DOHH2 (cell line): ENCODE measurements around the gene C4orf36.

Source experiments
- H3F3A ChIP-seq: fragments of 200-600 bp; sonication (generic), shearing (Covaris generic); 2 replicates; pipeline ENCODE4 v1.6.0; 2016; ENCODE audit warnings: antibody characterized with exemption, mild to moderate bottlenecking; ENCODE audit not compliant: control insufficient read depth, insufficient read depth
- H3K27ac ChIP-seq: fragments of 200-600 bp; sonication (generic); 2 replicates; pipeline ENCODE4 v1.5.1; 2014; ENCODE audit warnings: low read depth, mild to moderate bottlenecking, low read length, moderate library complexity
- H3K27me3 ChIP-seq: fragments of 200-600 bp; sonication (generic); 2 replicates; pipeline ENCODE4 v1.6.1; 2014; ENCODE audit warnings: mild to moderate bottlenecking, low read length, mixed read lengths; ENCODE audit not compliant: control insufficient read depth
- H3K36me3 ChIP-seq: fragments of 200-600 bp; sonication (generic); 2 replicates; pipeline ENCODE4 v1.6.1; 2014; ENCODE audit warnings: mild to moderate bottlenecking, low read length, moderate library complexity, mixed read lengths; ENCODE audit not compliant: control insufficient read depth
- H3K4me1 ChIP-seq: fragments of 200-600 bp; sonication (generic); 2 replicates; pipeline ENCODE4 v1.6.1; 2014; ENCODE audit warnings: mild to moderate bottlenecking, low read length, mixed read lengths; ENCODE audit not compliant: control insufficient read depth
- H3K4me2 ChIP-seq: fragments of 200-600 bp; sonication (generic); 2 replicates; pipeline ENCODE4 v1.6.0; 2014; ENCODE audit warnings: mild to moderate bottlenecking, low read length, moderate library complexity
- H3K4me3 ChIP-seq: fragments of 200-600 bp; sonication (generic); 2 replicates; pipeline ENCODE4 v1.5.1; 2014; ENCODE audit warnings: mild to moderate bottlenecking, low read length, mixed read lengths
- H3K79me2 ChIP-seq: fragments of 200-600 bp; sonication (generic); 2 replicates; pipeline ENCODE4 v1.6.1; 2014; ENCODE audit warnings: mild to moderate bottlenecking, low read length, mixed read lengths; ENCODE audit not compliant: control insufficient read depth
- H3K9me2 ChIP-seq: fragments of 200-600 bp; sonication (generic); replicated peaks from 2 replicates; pipeline ENCODE4 v1.6.1; 2014; ENCODE audit warnings: mild to moderate bottlenecking, low read length, mixed read lengths; ENCODE audit not compliant: control insufficient read depth
- H3K9me3 ChIP-seq: fragments of 200-600 bp; sonication (generic); 2 replicates; pipeline ENCODE4 v1.6.1; 2014; ENCODE audit warnings: antibody characterized with exemption, low read length, mixed read lengths; ENCODE audit not compliant: control insufficient read depth, insufficient read depth
- H4K20me1 ChIP-seq: fragments of 200-600 bp; sonication (generic); 2 replicates; pipeline ENCODE4 v1.6.0; 2014; ENCODE audit warnings: low read depth, mild to moderate bottlenecking, antibody characterized with exemption, low read length, moderate library complexity; ENCODE audit not compliant: control insufficient read depth, insufficient read depth
- EZH2phosphoT487 ChIP-seq: fragments of 200-600 bp; sonication (generic); IDR thresholded peaks from 2 replicates; pipeline ENCODE4 v1.6.1; 2017; ENCODE audit warnings: borderline replicate concordance, mild to moderate bottlenecking, antibody characterized with exemption, low read length, moderate library complexity, mixed read lengths
- TF ChIP-seq, protein P1 (sequence below): fragments of 200-600 bp; sonication (generic); IDR thresholded peaks from one replicate; pipeline ENCODE4 v1.5.1; 2014; ENCODE audit warnings: antibody characterized with exemption, mild to moderate bottlenecking, low read depth, low read length; ENCODE audit not compliant: poor library complexity, severe bottlenecking

Gene C4orf36

DNA sequence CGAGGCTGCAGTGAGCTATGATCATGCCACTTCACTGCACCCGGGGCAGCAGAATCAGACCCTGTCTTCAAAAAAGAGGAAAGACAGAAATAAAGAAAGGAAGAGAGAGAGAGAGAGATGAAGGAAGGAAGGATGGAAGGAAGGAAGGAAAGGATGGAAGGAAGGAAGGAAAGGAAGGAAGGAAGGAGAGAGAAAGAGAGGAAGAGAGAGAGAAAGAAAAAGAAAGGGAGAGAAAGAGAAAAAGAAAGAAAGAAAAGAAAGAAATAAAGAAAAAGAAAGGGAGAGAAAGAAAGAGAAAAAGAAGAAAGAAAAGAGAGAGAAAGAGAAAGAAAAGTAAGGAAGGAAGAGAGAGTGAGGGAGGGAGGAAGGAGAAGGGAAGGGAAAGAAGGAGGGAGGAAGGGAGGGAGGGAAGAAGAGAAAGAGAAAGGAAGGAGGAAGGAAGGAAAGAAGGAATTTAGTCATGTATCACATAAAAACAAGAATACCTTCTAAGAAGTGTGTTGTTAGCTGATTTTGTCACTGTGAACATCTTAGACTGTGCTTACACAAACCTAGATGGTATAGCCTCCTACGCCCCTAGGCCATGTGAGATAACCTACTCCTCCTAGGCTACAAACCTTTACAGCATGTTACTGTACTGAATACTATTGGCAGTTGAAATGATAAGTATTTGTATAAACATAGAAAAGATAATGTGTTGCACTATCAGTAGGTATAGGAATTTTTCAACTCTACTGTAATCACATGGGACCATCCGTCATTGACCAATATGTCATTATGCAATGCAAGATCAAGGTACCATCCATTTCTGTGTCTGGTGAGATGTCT lies 25.2 kb upstream of the C4orf36 start:
- TF ChIP-seq, protein P1, sequence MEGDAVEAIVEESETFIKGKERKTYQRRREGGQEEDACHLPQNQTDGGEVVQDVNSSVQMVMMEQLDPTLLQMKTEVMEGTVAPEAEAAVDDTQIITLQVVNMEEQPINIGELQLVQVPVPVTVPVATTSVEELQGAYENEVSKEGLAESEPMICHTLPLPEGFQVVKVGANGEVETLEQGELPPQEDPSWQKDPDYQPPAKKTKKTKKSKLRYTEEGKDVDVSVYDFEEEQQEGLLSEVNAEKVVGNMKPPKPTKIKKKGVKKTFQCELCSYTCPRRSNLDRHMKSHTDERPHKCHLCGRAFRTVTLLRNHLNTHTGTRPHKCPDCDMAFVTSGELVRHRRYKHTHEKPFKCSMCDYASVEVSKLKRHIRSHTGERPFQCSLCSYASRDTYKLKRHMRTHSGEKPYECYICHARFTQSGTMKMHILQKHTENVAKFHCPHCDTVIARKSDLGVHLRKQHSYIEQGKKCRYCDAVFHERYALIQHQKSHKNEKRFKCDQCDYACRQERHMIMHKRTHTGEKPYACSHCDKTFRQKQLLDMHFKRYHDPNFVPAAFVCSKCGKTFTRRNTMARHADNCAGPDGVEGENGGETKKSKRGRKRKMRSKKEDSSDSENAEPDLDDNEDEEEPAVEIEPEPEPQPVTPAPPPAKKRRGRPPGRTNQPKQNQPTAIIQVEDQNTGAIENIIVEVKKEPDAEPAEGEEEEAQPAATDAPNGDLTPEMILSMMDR: no peak
- TF ChIP-seq EZH2phosphoT487: no peak
- H3K4me2 ChIP-seq: no peak overlapping the region
- H3K4me1 ChIP-seq: peaks cover under 1% of the 10 kb centered on the region
- no peak overlapping the region for H3K4me3 ChIP-seq
- H3K27me3 ChIP-seq: no peaks in the 10 kb centered on the region
- no peaks in the 10 kb centered on the region for H3K9me3 ChIP-seq
- H3F3A ChIP-seq: peaks cover 3% of the 10 kb centered on the region; the same call in 1 of the 2 replicates
- no peaks in the 10 kb centered on the region for H4K20me1 ChIP-seq
- H3K9me2 ChIP-seq: no peaks in the 10 kb centered on the region
- H3K36me3 ChIP-seq: no peaks in the 10 kb centered on the region
- H3K27ac ChIP-seq: no peak overlapping the region
- H3K79me2 ChIP-seq: no peaks in the 10 kb centered on the region

DNA sequence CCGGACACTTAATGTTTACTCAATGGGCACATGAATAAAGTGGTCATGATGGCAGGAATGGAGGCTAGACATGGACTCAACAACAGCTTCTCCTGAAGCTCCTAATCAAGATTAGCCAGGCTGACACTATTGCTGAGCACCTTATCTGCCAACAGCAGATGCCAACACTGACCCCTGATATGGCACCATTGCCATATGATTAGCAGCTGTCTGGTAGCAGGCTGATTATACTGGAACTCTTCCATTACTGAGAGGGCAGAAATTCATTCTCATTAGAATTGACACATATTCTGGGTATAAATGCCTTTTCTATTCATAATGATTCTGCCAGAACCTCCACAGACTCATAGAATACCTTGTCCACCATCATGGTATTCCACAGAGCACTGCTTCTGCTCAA lies 24.2 kb upstream of the C4orf36 start:
- no peak overlapping the region for H3K4me3 ChIP-seq
- H3F3A ChIP-seq: 0 out of 2 replicates have a peak, but pooled peaks cover 3% of the 10 kb centered on the region
- no peak overlapping the region for H3K27ac ChIP-seq
- no peaks in the 10 kb centered on the region for H3K9me3 ChIP-seq
- H3K4me2 ChIP-seq: no peak overlapping the region
- H3K36me3 ChIP-seq: no peaks in the 10 kb centered on the region
- H3K9me2 ChIP-seq: no peaks in the 10 kb centered on the region
- H3K4me1 ChIP-seq: no peaks in the 10 kb centered on the region
- H4K20me1 ChIP-seq: no peaks in the 10 kb centered on the region
- no peaks in the 10 kb centered on the region for H3K27me3 ChIP-seq
- no peaks in the 10 kb centered on the region for H3K79me2 ChIP-seq
- TF ChIP-seq EZH2phosphoT487: no peak
- TF ChIP-seq, protein P1: no peak

DNA sequence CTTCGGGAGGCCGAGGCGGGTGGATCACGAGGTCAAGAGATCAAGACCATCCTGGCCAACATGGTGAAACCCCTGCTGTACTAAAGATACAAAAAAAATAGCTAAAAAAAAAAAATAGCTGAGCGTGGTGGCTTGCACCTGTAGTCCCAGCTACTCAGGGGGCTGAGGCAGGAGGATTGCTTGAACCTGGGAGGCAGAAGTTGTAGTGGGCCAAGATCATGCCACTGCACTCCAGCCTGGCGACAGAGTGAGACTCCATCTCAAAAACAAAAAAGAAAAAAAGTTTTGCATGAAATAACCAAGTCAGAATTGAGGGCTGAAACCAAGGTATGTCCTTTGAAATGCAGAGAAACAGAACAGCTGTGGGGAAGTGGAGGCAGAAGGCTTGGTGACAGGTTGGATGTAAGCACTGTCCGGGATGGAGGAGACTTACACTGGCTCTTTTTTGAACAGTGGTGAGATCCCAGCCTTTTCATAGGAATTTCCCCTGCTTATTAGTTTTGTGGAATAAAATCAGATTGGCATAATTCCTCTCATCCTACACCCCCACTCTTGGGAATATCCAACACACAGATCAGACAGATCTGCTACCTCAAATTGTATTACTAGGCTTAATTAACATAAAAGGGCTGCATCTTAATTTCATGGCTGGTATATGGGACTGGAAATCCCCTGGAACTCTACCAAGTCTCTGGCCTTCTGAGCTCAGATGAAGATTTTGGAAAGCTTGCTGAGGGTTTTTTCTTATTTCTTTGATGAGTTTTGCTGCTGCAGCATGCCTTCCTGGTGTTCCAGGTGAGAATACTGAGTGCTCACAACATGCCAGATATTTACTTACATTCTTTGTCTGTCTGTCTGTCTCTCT lies 18.8 kb upstream of the C4orf36 start:
- Histone ChIP-seq H3K79me2 (no peaks in the 10 kb centered on the region), H3K9me3 (no peaks in the 10 kb centered on the region), H3F3A (peaks cover 3% of the 10 kb centered on the region; the same call in 1 of the 2 replicates), H3K4me3 (no peak overlapping the region), H3K36me3 (no peaks in the 10 kb centered on the region), H3K4me1 (peaks cover 33% of the 10 kb centered on the region), H4K20me1 (no peaks in the 10 kb centered on the region), H3K27ac (no peak overlapping the region), H3K27me3 (no peaks in the 10 kb centered on the region), H3K9me2 (no peaks in the 10 kb centered on the region), H3K4me2 (no peak overlapping the region)
- TF ChIP-seq, protein P1: no peak
- no peak for TF ChIP-seq EZH2phosphoT487
